Thyroid gland (tissue), 4 donors: ENCODE results near the gene PAX1. TPM values are rescaled to one million over a fixed set of nuclear protein-coding genes. Genes with fewer than 3 reads are reported as not detected.

Experiments used
- DNase-seq, 2 donors: peaks; one replicate each; pipeline ENCODE4 v3.0.0-alpha.2; 2019
- H3K27ac ChIP-seq, 3 donors: fragments of 200-600 bp; sonication (generic); 1 replicate in 2 of 3; 2 replicates in 1 of 3; pipeline ENCODE4 v1.5.1; 2016 to 2019; ENCODE audit warnings: mild to moderate bottlenecking in 1 of 3, moderate library complexity in 1 of 3
- H3K27me3 ChIP-seq: fragments of 200-600 bp; sonication (generic); one replicate; pipeline ENCODE4 v1.5.1; 2019
- H3K36me3 ChIP-seq, 2 donors: fragments of 200-600 bp; sonication (generic); one replicate each; pipeline ENCODE4 v1.5.1; 2016 to 2019
- H3K4me1 ChIP-seq, 2 donors: fragments of 200-600 bp; sonication (generic); one replicate each; pipeline ENCODE4 v1.5.1; 2017 to 2019
- H3K4me3 ChIP-seq, 3 donors: fragments of 200-600 bp; sonication (generic); replicated peaks in 1 of 3; 1 replicate in 2 of 3; 2 replicates in 1 of 3; pipeline ENCODE4 v1.5.1; 2016; ENCODE audit warnings: mild to moderate bottlenecking in 1 of 3
- H3K9me3 ChIP-seq: fragments of 200-600 bp; sonication (generic); one replicate; pipeline ENCODE4 v1.5.1; 2017
- POLR2A ChIP-seq, 2 donors: fragments of 450-650 bp; IDR thresholded peaks; one replicate each; pipeline ENCODE4 v1.6.1; 2017; ENCODE audit warnings: antibody characterized with exemption in 2 of 2, mild to moderate bottlenecking in 2 of 2, moderate library complexity in 1 of 2
- WGBS, 2 donors: methylation state at CpG; one replicate each; pipeline ENCODE4 v1.1.5; 2017; 5-methylcytosine and 5-hydroxymethylcytosine counted together
- intact Hi-C: fragments of 100-400 bp; cut with DNase I; formaldehyde crosslinking; loops from one replicate; pipeline ENCODE4 v1.15.1; 2023
- total RNA-seq, 4 donors: library from RNA; depleted of rRNA; stranded (reverse); fragments of >200 nt; gene quantifications; one replicate each; pipeline ENCODE4 v1.2.3, GENCODE V29; 2016
- TF ChIP-seq, protein P1 (sequence below), 6 experiments: fragments of 200-600 bp in 3 of 6; fragments of 450-650 bp in 3 of 6; sonication (generic) in 3 of 6; IDR thresholded peaks; one replicate each; pipeline ENCODE4 v1.5.1; 2016 to 2019; ENCODE audit warnings: antibody characterized with exemption in 6 of 6, mild to moderate bottlenecking in 2 of 6, inconsistent platforms in 1 of 6, moderate library complexity in 1 of 6

The PAX1 gene
- total RNA-seq, 4 donors from 2014 or later: 0.81 to 1.6 (median 0.88) TPM; not detected in 1

DNA sequence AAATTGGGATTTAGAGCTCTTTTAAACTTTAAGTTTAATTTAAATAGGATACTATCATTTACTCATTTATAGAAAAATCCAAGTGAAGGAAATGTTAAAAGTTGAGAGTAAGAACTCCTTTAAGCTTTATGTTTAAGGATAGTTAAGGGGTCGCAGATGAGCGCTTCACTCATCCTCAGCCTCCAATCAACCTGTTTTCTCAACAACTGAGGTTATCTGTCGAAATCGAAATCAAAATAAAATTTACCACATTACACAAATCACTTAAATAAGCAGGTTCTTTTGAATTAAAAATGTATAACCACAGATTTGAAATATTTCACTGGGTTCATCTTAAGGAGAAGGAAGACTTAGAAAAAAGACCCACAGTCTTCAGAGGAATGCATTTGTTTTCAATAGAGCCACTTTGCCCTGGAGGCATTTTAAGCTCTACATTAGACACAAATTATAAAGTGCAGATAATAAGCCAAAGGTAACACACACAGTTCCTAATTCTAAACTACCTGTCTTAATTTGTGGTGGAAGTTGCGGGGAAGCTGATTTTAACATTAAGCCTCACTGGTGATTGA lies 5.5 kb downstream of the PAX1 start:
- Histone ChIP-seq H3K27ac (no peak overlapping the region), H3K4me3 (no peak overlapping the region), H3K4me1 (peaks cover 0 to 7% of the 10 kb centered on the region in 2 donors), H3K36me3 (no peaks in the 10 kb centered on the region), H3K9me3 (no peaks in the 10 kb centered on the region), H3K27me3 (peaks cover 6% of the 10 kb centered on the region)
- WGBS, 2 donors: 48 to 50% methylated on average over 5 of the region's 5 CpGs
- intact Hi-C loops: no loop called here
- DNase-seq: no peak
- TF ChIP-seq POLR2A (IDR thresholded peaks at IDR 0.05): no peak
- TF ChIP-seq, protein P1, sequence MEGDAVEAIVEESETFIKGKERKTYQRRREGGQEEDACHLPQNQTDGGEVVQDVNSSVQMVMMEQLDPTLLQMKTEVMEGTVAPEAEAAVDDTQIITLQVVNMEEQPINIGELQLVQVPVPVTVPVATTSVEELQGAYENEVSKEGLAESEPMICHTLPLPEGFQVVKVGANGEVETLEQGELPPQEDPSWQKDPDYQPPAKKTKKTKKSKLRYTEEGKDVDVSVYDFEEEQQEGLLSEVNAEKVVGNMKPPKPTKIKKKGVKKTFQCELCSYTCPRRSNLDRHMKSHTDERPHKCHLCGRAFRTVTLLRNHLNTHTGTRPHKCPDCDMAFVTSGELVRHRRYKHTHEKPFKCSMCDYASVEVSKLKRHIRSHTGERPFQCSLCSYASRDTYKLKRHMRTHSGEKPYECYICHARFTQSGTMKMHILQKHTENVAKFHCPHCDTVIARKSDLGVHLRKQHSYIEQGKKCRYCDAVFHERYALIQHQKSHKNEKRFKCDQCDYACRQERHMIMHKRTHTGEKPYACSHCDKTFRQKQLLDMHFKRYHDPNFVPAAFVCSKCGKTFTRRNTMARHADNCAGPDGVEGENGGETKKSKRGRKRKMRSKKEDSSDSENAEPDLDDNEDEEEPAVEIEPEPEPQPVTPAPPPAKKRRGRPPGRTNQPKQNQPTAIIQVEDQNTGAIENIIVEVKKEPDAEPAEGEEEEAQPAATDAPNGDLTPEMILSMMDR (IDR thresholded peaks at IDR 0.05): no peak

DNA sequence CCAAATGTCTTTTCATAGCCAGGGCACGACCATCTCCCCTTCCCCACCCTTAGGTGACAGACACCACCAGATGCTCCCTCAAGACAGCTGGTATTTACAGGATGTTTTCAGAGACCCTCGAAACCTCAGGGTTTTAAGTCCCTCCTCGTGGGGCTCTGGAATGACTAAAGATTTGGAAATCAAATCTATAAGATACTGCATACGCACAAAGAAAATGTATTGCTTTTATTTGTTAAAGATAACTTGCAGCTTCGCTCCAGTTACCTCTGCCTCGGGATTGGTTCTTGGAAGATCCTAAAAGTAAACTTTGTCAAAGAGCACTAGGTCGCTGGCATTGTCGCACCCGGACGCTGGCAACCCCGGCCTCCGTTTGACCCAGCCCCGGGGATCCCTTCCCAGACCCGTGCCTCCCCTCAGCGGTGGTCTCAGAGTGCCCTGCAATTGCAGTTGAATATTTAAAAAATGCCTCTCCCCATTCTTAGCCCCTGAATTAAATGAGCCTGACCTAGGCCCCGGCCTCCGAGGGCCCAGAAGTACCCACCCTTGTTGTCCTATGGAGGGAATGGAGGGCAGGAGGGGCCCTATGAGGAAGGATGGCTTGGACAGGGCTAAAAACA lies 7.1 kb downstream of the PAX1 start:
- H3K27me3 ChIP-seq: no peaks in the 10 kb centered on the region
- no peak overlapping the region for H3K27ac ChIP-seq
- WGBS, 2 donors: 40 to 52% methylated on average over 17 of the region's 17 CpGs
- DNase-seq: no peak
- no peaks in the 10 kb centered on the region for H3K9me3 ChIP-seq
- TF ChIP-seq, protein P1 (IDR thresholded peaks at IDR 0.05): no peak
- H3K36me3 ChIP-seq: no peaks in the 10 kb centered on the region
- intact Hi-C loops: no loop called here
- no peak overlapping the region for H3K4me3 ChIP-seq
- no peaks in the 10 kb centered on the region for H3K4me1 ChIP-seq

DNA sequence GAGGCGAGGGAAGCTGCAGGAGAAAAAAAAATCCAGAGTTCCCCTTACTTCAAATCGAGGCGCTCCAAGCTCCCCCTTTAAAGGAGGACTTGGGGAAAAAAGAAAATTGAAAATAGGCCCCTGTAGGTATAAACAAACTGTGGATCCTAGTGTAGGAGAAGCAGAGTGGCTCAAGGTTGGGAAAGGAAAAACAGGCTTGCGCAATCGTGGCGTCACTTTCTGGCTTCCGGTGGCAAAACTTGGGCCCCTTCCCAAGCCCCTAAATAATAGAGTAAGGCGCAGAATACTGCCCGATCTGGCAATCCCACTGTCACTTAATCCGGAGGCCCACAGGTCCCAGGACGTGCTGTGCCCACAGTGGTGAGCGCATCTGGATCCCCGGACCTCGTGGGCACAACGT lies 8.0 kb downstream of the PAX1 start:
- Histone ChIP-seq H3K27ac (no peak overlapping the region), H3K36me3 (no peaks in the 10 kb centered on the region), H3K9me3 (no peaks in the 10 kb centered on the region), H3K4me1 (peaks cover 4 to 5% of the 10 kb centered on the region in 2 donors), H3K27me3 (no peaks in the 10 kb centered on the region), H3K4me3 (no peak overlapping the region)
- no peak for DNase-seq
- 25 to 41% methylated on average over 11 to 15 of the region's 15 CpGs for WGBS, 2 donors
- TF ChIP-seq, protein P1 (IDR thresholded peaks at IDR 0.05): no peak
- no peak for TF ChIP-seq POLR2A (IDR thresholded peaks at IDR 0.05)
- intact Hi-C loops: no loop called here

DNA sequence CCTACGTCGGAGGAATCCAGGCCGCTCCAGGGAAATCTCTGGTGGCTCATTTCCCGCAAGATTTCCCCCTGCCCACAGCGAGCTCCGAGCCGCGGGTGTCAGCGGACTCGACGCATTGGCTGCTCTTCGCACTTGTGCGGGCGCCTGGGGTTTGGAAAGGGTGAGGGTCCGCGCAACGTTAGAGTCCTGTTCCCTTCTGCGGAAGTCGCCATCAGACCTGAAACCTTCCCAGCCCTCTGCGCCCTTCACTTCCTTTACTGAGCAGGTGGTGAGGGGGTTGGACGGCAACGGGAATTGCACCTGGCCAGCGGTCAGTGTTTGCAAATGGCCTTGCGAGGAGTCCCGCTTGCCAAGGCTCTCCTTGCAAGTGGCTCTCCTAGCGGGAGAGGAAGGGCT lies 8.4 kb downstream of the PAX1 start:
- Histone ChIP-seq H3K36me3 (no peaks in the 10 kb centered on the region), H3K9me3 (no peaks in the 10 kb centered on the region), H3K4me3 (no peak overlapping the region), H3K4me1 (peaks cover 7% of the 10 kb centered on the region in 2 donors), H3K27me3 (no peaks in the 10 kb centered on the region), H3K27ac (no peak overlapping the region)
- DNase-seq: no peak
- TF ChIP-seq POLR2A (IDR thresholded peaks at IDR 0.05): no peak
- TF ChIP-seq, protein P1 (IDR thresholded peaks at IDR 0.05): no peak
- WGBS, 2 donors: 15 to 25% methylated on average over 4 to 18 of the region's 26 CpGs
- intact Hi-C loops: no loop called here
